K562 (cell line): ENCODE results near the gene ZNF48. TPM values are rescaled to one million over a fixed set of nuclear protein-coding genes. Genes with fewer than 3 reads are reported as not detected.

Source experiments
- CBX3 ChIP-seq, 2 experiments: IDR thresholded peaks; 1 replicate in 1 of 2; 2 replicates in 1 of 2; pipeline ENCODE4 v1.6.1; 2012; ENCODE audit warnings: inconsistent platforms in 2 of 2, low read length in 2 of 2, borderline replicate concordance in 1 of 2, control low read depth in 1 of 2
- FOXJ3 ChIP-seq: sonication (generic); formaldehyde crosslinking; IDR thresholded peaks from 2 replicates; pipeline ENCODE4 v1.4.0; 2020; ENCODE audit warnings: mild to moderate bottlenecking, missing genetic modification reagents
- HDAC3 ChIP-seq: fragments of 450-650 bp; IDR thresholded peaks from 2 replicates; pipeline ENCODE4 v1.6.1; 2018; ENCODE audit warnings: borderline replicate concordance, mild to moderate bottlenecking, moderate library complexity; ENCODE audit not compliant: partially characterized antibody
- KLF16 ChIP-seq: IDR thresholded peaks from 2 replicates; pipeline ENCODE4 v1.6.1; 2016; ENCODE audit warnings: antibody characterized with exemption
- LARP7 ChIP-seq: fragments of 450-650 bp; IDR thresholded peaks from 2 replicates; pipeline ENCODE4 v1.6.1; 2016
- MCM5 ChIP-seq: fragments of 450-650 bp; IDR thresholded peaks from 2 replicates; pipeline ENCODE4 v1.6.1; 2016; ENCODE audit warnings: low read depth
- NR2C2 ChIP-seq, 2 experiments: fragments of 200-800 bp in 1 of 2; sonication (Bioruptor generic) in 1 of 2; sonication (generic) in 1 of 2; formaldehyde crosslinking in 1 of 2; IDR thresholded peaks; 2 replicates each; pipeline versions ENCODE4 v1.6.1 to v1.8.0; 2016 to 2022; ENCODE audit warnings: mild to moderate bottlenecking in 1 of 2, missing compliant biosample characterization in 1 of 2, missing genetic modification characterization in 1 of 2, missing genetic modification reagents in 1 of 2
- PHF21A ChIP-seq: fragments of 450-650 bp; IDR thresholded peaks from 2 replicates; pipeline ENCODE4 v1.6.1; 2017; ENCODE audit warnings: low read depth, borderline replicate concordance
- POLR2A ChIP-seq: fragments of 450-650 bp; conservative IDR thresholded peaks from 2 replicates; pipeline ENCODE4 v1.6.1; 2016
- SREBF2 ChIP-seq: sonication (generic); formaldehyde crosslinking; IDR thresholded peaks from 2 replicates; pipeline ENCODE4 v1.4.0; 2020; ENCODE audit warnings: mild to moderate bottlenecking, missing genetic modification reagents
- TSC22D4 ChIP-seq: fragments of 450-650 bp; IDR thresholded peaks from 2 replicates; pipeline ENCODE4 v1.6.1; 2016; ENCODE audit warnings: missing genetic modification characterization, missing biosample characterization, control low read depth
- ZNF134 ChIP-seq: fragments of 250-450 bp; sonication (Bioruptor Pico); conservative IDR thresholded peaks from 2 replicates; pipeline ENCODE4 v1.4.0; 2020
- ZNF431 ChIP-seq: sonication (generic); formaldehyde crosslinking; IDR thresholded peaks from 2 replicates; pipeline ENCODE4 v1.8.0; 2022; ENCODE audit warnings: mild to moderate bottlenecking, missing genetic modification reagents
- polyA plus RNA-seq, 8 experiments: library from polyadenylated mRNA; depleted of rRNA in 4 of 8; stranded (reverse) in 5 of 8; unstranded in 3 of 8; fragments of >200 nt; fragmentation: Nextera tagmentation in 2 of 8; fragmentation: Illumina TruSeq in 1 of 8; extraction: Ambion mirVana in 2 of 8; extraction: Trizol in 1 of 8; gene quantifications; 2 replicates each; pipeline versions ENCODE4 v1.2.1 to v1.2.3, GENCODE V29; 2011 to 2014; ENCODE audit warnings: inconsistent platforms in 1 of 8, missing spikeins in 1 of 8
- total RNA-seq, 7 experiments: library from RNA; depleted of rRNA in 6 of 7; stranded (reverse); fragments of >200 nt in 6 of 7; fragmentation: Illumina TruSeq in 2 of 7; extraction: Trizol in 2 of 7; gene quantifications; 2 replicates each; pipeline versions ENCODE4 v1.2.1 to v1.2.3, GENCODE V29; 2011 to 2021; ENCODE audit warnings: low replicate concordance in 1 of 7
- TF ChIP-seq, protein P1 (sequence below): fragments of 450-650 bp; formaldehyde crosslinking; IDR thresholded peaks from 2 replicates; pipeline ENCODE4 v1.4.0; 2020; ENCODE audit warnings: mild to moderate bottlenecking, mixed read lengths
- TF ChIP-seq, protein P2 (sequence below): sonication (generic); formaldehyde crosslinking; IDR thresholded peaks from 2 replicates; pipeline ENCODE4 v1.8.0; 2022; ENCODE audit warnings: mild to moderate bottlenecking, missing genetic modification reagents
- TF ChIP-seq, protein P3 (sequence below): sonication (generic); formaldehyde crosslinking; IDR thresholded peaks from 2 replicates; pipeline ENCODE4 v1.8.1; 2023; ENCODE audit warnings: mild to moderate bottlenecking, missing genetic modification reagents
- TF ChIP-seq, protein P4 (sequence below): fragments of 450-650 bp; IDR thresholded peaks from 2 replicates; pipeline ENCODE4 v1.6.1; 2016; ENCODE audit warnings: mild to moderate bottlenecking
- TF ChIP-seq, protein P5 (sequence below): sonication (generic); formaldehyde crosslinking; IDR thresholded peaks from 2 replicates; pipeline ENCODE4 v1.8.1; 2022; ENCODE audit warnings: missing genetic modification reagents

Gene ZNF48
- total and polyA plus RNA-seq, 9 of the 15 experiments (the other 6 are each of a cell fraction or from before 2014, with no cell fraction given) = 0.38 to 11.6 (median 4.7) TPM

DNA sequence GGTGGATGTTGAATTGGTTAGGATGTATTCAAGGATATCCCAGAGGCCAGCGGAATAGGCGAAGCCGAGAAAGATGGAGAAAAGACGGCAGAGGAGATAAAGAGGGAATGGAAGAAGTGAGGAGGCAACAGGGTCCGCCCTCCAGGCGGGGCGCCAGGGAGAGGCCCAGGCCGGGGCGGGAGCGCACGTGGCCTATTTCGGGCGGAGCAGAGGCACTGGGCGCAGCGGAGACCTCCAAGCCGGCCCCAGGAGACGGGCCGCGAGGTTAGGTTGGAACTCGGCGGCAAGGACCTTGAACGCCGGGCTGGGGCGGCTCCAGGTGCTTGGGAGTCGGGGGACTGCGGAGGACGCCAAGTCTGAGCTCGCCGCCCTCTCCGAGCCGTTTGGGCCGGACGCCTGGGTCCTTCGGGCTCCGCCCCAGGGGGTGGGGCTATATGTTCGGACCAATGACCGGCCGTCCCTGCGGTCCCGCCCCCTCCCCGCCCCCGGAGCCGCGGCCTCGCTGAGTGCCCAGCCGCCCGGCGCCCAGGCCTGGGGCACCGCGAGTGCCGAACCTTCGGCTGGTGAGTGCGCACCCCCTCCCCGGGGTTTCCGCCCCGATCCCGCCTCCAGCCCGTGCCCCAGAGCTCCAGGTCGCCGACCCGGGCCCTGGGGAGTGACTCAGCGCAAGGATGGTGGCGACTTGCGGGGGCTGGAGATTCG lies 12.0 kb downstream of the ZNF48 start, which contains the start of gene ZNF771 (continued):
- TF ChIP-seq, protein P1, sequence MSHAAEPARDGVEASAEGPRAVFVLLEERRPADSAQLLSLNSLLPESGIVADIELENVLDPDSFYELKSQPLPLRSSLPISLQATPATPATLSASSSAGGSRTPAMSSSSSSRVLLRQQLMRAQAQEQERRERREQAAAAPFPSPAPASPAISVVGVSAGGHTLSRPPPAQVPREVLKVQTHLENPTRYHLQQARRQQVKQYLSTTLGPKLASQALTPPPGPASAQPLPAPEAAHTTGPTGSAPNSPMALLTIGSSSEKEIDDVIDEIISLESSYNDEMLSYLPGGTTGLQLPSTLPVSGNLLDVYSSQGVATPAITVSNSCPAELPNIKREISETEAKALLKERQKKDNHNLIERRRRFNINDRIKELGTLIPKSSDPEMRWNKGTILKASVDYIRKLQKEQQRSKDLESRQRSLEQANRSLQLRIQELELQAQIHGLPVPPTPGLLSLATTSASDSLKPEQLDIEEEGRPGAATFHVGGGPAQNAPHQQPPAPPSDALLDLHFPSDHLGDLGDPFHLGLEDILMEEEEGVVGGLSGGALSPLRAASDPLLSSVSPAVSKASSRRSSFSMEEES = no peak
- TF ChIP-seq, protein P2, sequence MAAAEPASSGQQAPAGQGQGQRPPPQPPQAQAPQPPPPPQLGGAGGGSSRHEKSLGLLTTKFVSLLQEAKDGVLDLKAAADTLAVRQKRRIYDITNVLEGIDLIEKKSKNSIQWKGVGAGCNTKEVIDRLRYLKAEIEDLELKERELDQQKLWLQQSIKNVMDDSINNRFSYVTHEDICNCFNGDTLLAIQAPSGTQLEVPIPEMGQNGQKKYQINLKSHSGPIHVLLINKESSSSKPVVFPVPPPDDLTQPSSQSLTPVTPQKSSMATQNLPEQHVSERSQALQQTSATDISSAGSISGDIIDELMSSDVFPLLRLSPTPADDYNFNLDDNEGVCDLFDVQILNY = peak; percentile 39; the same call in 1 of the 2 replicates
- TF ChIP-seq PHF21A = no peak
- TF ChIP-seq ZNF134 (CRISPR knock-in tag) = no peak
- TF ChIP-seq CBX3 (IDR thresholded peaks at IDR 0.05; ENCODE audit: borderline replicate concordance in 1 of 2, low read length in 2 of 2) = no peak
- TF ChIP-seq POLR2A = peak; percentile 93
- TF ChIP-seq, protein P3, sequence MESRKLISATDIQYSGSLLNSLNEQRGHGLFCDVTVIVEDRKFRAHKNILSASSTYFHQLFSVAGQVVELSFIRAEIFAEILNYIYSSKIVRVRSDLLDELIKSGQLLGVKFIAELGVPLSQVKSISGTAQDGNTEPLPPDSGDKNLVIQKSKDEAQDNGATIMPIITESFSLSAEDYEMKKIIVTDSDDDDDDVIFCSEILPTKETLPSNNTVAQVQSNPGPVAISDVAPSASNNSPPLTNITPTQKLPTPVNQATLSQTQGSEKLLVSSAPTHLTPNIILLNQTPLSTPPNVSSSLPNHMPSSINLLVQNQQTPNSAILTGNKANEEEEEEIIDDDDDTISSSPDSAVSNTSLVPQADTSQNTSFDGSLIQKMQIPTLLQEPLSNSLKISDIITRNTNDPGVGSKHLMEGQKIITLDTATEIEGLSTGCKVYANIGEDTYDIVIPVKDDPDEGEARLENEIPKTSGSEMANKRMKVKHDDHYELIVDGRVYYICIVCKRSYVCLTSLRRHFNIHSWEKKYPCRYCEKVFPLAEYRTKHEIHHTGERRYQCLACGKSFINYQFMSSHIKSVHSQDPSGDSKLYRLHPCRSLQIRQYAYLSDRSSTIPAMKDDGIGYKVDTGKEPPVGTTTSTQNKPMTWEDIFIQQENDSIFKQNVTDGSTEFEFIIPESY (CRISPR knock-in tag) = no peak; the same call in 1 of the 2 replicates
- TF ChIP-seq MCM5 = no peak
- TF ChIP-seq KLF16 = no peak
- TF ChIP-seq, protein P4, sequence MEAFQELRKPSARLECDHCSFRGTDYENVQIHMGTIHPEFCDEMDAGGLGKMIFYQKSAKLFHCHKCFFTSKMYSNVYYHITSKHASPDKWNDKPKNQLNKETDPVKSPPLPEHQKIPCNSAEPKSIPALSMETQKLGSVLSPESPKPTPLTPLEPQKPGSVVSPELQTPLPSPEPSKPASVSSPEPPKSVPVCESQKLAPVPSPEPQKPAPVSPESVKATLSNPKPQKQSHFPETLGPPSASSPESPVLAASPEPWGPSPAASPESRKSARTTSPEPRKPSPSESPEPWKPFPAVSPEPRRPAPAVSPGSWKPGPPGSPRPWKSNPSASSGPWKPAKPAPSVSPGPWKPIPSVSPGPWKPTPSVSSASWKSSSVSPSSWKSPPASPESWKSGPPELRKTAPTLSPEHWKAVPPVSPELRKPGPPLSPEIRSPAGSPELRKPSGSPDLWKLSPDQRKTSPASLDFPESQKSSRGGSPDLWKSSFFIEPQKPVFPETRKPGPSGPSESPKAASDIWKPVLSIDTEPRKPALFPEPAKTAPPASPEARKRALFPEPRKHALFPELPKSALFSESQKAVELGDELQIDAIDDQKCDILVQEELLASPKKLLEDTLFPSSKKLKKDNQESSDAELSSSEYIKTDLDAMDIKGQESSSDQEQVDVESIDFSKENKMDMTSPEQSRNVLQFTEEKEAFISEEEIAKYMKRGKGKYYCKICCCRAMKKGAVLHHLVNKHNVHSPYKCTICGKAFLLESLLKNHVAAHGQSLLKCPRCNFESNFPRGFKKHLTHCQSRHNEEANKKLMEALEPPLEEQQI = no peak
- no peak for TF ChIP-seq NR2C2 (CRISPR knock-in tag; IDR thresholded peaks at IDR 0.05)
- 0 out of 2 replicates have a peak, but pooled peaks have one; percentile 24 for TF ChIP-seq NR2C2 (tag; IDR thresholded peaks at IDR 0.05)
- TF ChIP-seq HDAC3 = no peak
- 0 out of 2 replicates have a peak, but pooled peaks have one; percentile 76 for TF ChIP-seq SREBF2 (CRISPR knock-in tag)
- no peak for TF ChIP-seq TSC22D4
- TF ChIP-seq LARP7 = no peak
- TF ChIP-seq, protein P5, sequence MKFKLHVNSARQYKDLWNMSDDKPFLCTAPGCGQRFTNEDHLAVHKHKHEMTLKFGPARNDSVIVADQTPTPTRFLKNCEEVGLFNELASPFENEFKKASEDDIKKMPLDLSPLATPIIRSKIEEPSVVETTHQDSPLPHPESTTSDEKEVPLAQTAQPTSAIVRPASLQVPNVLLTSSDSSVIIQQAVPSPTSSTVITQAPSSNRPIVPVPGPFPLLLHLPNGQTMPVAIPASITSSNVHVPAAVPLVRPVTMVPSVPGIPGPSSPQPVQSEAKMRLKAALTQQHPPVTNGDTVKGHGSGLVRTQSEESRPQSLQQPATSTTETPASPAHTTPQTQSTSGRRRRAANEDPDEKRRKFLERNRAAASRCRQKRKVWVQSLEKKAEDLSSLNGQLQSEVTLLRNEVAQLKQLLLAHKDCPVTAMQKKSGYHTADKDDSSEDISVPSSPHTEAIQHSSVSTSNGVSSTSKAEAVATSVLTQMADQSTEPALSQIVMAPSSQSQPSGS (CRISPR knock-in tag) = no peak
- no peak for TF ChIP-seq FOXJ3 (CRISPR knock-in tag)
- TF ChIP-seq ZNF431 (CRISPR knock-in tag) = no peak
